GM12878 (cell line): ENCODE data around the gene ZNF841. TPM values are rescaled to one million over a fixed set of nuclear protein-coding genes. Genes with fewer than 3 reads are reported as not detected.
A peak's percentile ranks its signal among the peaks of the same experiment; 100 is the strongest.

Experiments used
- ATF7 ChIP-seq: fragments of 450-650 bp; IDR thresholded peaks from 2 replicates; pipeline ENCODE4 v1.6.1; 2016; ENCODE audit warnings: low read depth, mild to moderate bottlenecking
- CREB1 ChIP-seq: IDR thresholded peaks from 2 replicates; pipeline ENCODE4 v1.6.1; 2012; ENCODE audit warnings: low read depth, mild to moderate bottlenecking, inconsistent platforms
- DPF2 ChIP-seq: fragments of 450-650 bp; IDR thresholded peaks from 2 replicates; pipeline ENCODE4 v1.6.1; 2017; ENCODE audit warnings: mild to moderate bottlenecking
- FOXK2 ChIP-seq: fragments of 450-650 bp; IDR thresholded peaks from 2 replicates; pipeline ENCODE4 v1.6.1; 2017; ENCODE audit warnings: mild to moderate bottlenecking, moderate library complexity
- GATAD2B ChIP-seq: fragments of 450-650 bp; conservative IDR thresholded peaks from 2 replicates; pipeline ENCODE4 v1.6.1; 2017; ENCODE audit warnings: low read depth, mild to moderate bottlenecking, moderate library complexity
- HDGF ChIP-seq: fragments of 450-650 bp; IDR thresholded peaks from 2 replicates; pipeline ENCODE4 v1.6.1; 2016; ENCODE audit warnings: antibody characterized with exemption
- IKZF2 ChIP-seq, 2 experiments: fragments of 450-650 bp; IDR thresholded peaks; 2 replicates each; pipeline ENCODE4 v1.6.1; 2017; ENCODE audit warnings: mild to moderate bottlenecking in 2 of 2, moderate library complexity in 2 of 2
- KLF5 ChIP-seq: fragments of 450-650 bp; IDR thresholded peaks from 2 replicates; pipeline ENCODE4 v1.6.1; 2014; ENCODE audit warnings: mild to moderate bottlenecking; ENCODE audit not compliant: partially characterized antibody
- MEF2B ChIP-seq: fragments of 450-650 bp; IDR thresholded peaks from 2 replicates; pipeline ENCODE4 v1.6.1; 2018; ENCODE audit warnings: mild to moderate bottlenecking, moderate library complexity; ENCODE audit not compliant: partially characterized antibody, poor library complexity, severe bottlenecking
- MTA2 ChIP-seq: fragments of 450-650 bp; IDR thresholded peaks from 2 replicates; pipeline ENCODE4 v1.6.1; 2016; ENCODE audit warnings: low read depth, mild to moderate bottlenecking, moderate library complexity
- MTA3 ChIP-seq: IDR thresholded peaks from 2 replicates; pipeline ENCODE4 v1.6.1; 2012; ENCODE audit warnings: low read length, inconsistent platforms, borderline replicate concordance
- NFXL1 ChIP-seq: fragments of 450-650 bp; IDR thresholded peaks from 2 replicates; pipeline ENCODE4 v1.6.1; 2017; ENCODE audit warnings: antibody characterized with exemption, mild to moderate bottlenecking, borderline replicate concordance
- NR2C2 ChIP-seq: IDR thresholded peaks from 2 replicates; pipeline ENCODE4 v1.6.1; 2011; ENCODE audit warnings: borderline replicate concordance, low read depth; ENCODE audit not compliant: control insufficient read depth, insufficient read length
- POLR2A ChIP-seq: IDR thresholded peaks from 2 replicates; pipeline ENCODE4 v1.6.1; 2011; ENCODE audit warnings: low read depth, mild to moderate bottlenecking, low read length
- RELA ChIP-seq: fragments of 450-650 bp; IDR thresholded peaks from 2 replicates; pipeline ENCODE4 v1.8.0; 2014; ENCODE audit warnings: borderline replicate concordance; ENCODE audit not compliant: partially characterized antibody
- SMAD5 ChIP-seq: IDR thresholded peaks from 2 replicates; pipeline ENCODE4 v1.6.1; 2016; ENCODE audit warnings: antibody characterized with exemption, low read depth
- SREBF1 ChIP-seq: IDR thresholded peaks from 2 replicates; pipeline ENCODE4 v1.6.1; 2012; ENCODE audit warnings: mild to moderate bottlenecking, low read length
- SREBF2 ChIP-seq: IDR thresholded peaks from 2 replicates; pipeline ENCODE4 v1.6.1; 2012; ENCODE audit warnings: mild to moderate bottlenecking, low read length
- SUPT20H ChIP-seq: IDR thresholded peaks from 2 replicates; pipeline ENCODE4 v1.6.1; 2011; ENCODE audit warnings: low read depth, mild to moderate bottlenecking, low read length, moderate library complexity, borderline replicate concordance; ENCODE audit not compliant: control insufficient read depth
- TAF1 ChIP-seq: IDR thresholded peaks from 2 replicates; pipeline ENCODE4 v1.6.1; 2011; ENCODE audit warnings: mild to moderate bottlenecking, low read depth, low read length, borderline replicate concordance
- ZNF622 ChIP-seq: fragments of 450-650 bp; IDR thresholded peaks from 2 replicates; pipeline ENCODE4 v1.6.1; 2017; ENCODE audit warnings: mild to moderate bottlenecking, inconsistent platforms
- ZZZ3 ChIP-seq: IDR thresholded peaks from 2 replicates; pipeline ENCODE4 v1.6.1; 2011; ENCODE audit warnings: low read depth; ENCODE audit not compliant: control insufficient read depth, insufficient read length
- polyA plus RNA-seq, 11 experiments: library from polyadenylated mRNA; depleted of rRNA in 4 of 11; unstranded in 6 of 11; stranded (reverse) in 5 of 11; fragments of >200 nt; fragmentation: Nextera tagmentation in 4 of 11; fragmentation: Illumina TruSeq in 1 of 11; extraction: Ambion mirVana in 4 of 11; extraction: Trizol in 1 of 11; gene quantifications; 1 replicate in 1 of 11; 2 replicates in 10 of 11; pipeline versions ENCODE4 v1.2.1 to v1.2.3, GENCODE V29; 2011 to 2016; ENCODE audit warnings: inconsistent platforms in 2 of 11, missing spikeins in 2 of 11, low read depth in 1 of 11
- total RNA-seq, 4 experiments: library from RNA; depleted of rRNA in 3 of 4; stranded (reverse); fragments of >200 nt in 3 of 4; fragmentation: Illumina TruSeq in 1 of 4; extraction: Trizol in 1 of 4; gene quantifications; 2 replicates each; pipeline versions ENCODE4 v1.2.1 to v1.2.3, GENCODE V29; 2013 to 2021
- TF ChIP-seq, protein P1 (sequence below): IDR thresholded peaks from 2 replicates; pipeline ENCODE4 v1.6.1; 2011; ENCODE audit warnings: low read depth, mild to moderate bottlenecking, low read length, moderate library complexity, borderline replicate concordance; ENCODE audit errors: extremely low read depth
- TF ChIP-seq, protein P2 (sequence below): fragments of 450-650 bp; IDR thresholded peaks from 2 replicates; pipeline ENCODE4 v1.6.1; 2017; ENCODE audit warnings: mild to moderate bottlenecking
- TF ChIP-seq, protein P3 (sequence below): fragments of 450-650 bp; IDR thresholded peaks from 2 replicates; pipeline ENCODE4 v1.6.1; 2016; ENCODE audit warnings: mild to moderate bottlenecking
- TF ChIP-seq, protein P4 (sequence below): fragments of 450-650 bp; IDR thresholded peaks from 2 replicates; pipeline ENCODE4 v1.6.1; 2018; ENCODE audit warnings: borderline replicate concordance, mild to moderate bottlenecking; ENCODE audit not compliant: partially characterized antibody

The ZNF841 gene
- total and polyA plus RNA-seq, 10 of the 15 experiments (the other 5 are each of a cell fraction or from before 2014, with no cell fraction given): 1.4 to 15.0 (median 8.2) TPM

DNA sequence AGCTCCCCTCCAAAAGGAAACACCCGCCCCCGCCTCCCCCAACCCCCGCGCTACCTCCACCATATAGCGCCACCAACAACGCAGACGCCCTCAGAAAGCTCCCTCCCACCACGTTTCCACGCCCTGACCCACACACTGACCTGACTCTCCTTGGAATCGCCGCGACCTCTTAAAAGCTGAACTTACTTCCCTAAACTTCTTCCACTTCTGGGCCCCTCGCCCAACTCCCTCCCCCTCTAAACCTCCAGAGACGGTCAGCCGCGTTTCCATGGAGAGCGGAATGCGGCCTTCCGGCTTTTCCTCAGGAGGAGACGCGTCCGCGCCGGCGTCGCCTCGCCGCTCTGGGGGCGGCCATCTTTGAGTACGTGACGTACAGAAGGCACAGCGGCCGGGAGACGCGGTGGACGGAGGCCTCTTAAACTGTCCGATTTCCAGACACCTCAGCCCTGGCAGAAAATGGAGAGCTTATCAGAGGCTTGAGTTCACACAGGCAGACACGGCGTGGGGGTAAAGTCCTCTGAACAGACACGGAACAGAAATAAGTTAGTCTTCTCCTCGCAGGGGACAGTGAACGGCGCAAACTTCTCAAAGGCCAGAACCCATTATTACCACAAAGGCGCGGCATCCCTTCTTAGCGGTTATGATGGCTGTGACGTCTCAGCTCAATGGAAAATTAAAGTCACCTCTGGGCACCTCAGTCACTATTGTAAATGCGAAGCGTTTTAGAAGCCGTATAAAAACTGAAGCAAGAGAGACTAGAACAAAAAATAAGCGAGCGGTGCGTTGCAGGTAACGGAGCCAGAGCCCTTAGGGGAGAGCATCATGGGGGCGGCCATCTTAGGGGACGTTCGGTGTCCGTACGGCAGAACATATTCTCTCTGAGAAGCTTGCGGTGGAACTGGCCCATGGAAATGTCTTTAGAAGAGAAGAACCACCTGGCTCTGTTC is 46.7 kb downstream of the ZNF841 start, which contains the start of gene ZNF432 (continued):
- no peak for TF ChIP-seq NR2C2
- TF ChIP-seq, protein P1, sequence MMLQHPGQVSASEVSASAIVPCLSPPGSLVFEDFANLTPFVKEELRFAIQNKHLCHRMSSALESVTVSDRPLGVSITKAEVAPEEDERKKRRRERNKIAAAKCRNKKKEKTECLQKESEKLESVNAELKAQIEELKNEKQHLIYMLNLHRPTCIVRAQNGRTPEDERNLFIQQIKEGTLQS: no peak
- TF ChIP-seq, protein P2, sequence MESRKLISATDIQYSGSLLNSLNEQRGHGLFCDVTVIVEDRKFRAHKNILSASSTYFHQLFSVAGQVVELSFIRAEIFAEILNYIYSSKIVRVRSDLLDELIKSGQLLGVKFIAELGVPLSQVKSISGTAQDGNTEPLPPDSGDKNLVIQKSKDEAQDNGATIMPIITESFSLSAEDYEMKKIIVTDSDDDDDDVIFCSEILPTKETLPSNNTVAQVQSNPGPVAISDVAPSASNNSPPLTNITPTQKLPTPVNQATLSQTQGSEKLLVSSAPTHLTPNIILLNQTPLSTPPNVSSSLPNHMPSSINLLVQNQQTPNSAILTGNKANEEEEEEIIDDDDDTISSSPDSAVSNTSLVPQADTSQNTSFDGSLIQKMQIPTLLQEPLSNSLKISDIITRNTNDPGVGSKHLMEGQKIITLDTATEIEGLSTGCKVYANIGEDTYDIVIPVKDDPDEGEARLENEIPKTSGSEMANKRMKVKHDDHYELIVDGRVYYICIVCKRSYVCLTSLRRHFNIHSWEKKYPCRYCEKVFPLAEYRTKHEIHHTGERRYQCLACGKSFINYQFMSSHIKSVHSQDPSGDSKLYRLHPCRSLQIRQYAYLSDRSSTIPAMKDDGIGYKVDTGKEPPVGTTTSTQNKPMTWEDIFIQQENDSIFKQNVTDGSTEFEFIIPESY: no peak
- TF ChIP-seq ATF7: no peak; the same call in 1 of the 2 replicates
- TF ChIP-seq, protein P3, sequence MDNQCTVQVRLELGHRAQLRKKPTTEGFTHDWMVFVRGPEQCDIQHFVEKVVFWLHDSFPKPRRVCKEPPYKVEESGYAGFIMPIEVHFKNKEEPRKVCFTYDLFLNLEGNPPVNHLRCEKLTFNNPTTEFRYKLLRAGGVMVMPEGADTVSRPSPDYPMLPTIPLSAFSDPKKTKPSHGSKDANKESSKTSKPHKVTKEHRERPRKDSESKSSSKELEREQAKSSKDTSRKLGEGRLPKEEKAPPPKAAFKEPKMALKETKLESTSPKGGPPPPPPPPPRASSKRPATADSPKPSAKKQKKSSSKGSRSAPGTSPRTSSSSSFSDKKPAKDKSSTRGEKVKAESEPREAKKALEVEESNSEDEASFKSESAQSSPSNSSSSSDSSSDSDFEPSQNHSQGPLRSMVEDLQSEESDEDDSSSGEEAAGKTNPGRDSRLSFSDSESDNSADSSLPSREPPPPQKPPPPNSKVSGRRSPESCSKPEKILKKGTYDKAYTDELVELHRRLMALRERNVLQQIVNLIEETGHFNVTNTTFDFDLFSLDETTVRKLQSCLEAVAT: peak; percentile 80; the same call in 1 of the 2 replicates
- TF ChIP-seq, protein P4, sequence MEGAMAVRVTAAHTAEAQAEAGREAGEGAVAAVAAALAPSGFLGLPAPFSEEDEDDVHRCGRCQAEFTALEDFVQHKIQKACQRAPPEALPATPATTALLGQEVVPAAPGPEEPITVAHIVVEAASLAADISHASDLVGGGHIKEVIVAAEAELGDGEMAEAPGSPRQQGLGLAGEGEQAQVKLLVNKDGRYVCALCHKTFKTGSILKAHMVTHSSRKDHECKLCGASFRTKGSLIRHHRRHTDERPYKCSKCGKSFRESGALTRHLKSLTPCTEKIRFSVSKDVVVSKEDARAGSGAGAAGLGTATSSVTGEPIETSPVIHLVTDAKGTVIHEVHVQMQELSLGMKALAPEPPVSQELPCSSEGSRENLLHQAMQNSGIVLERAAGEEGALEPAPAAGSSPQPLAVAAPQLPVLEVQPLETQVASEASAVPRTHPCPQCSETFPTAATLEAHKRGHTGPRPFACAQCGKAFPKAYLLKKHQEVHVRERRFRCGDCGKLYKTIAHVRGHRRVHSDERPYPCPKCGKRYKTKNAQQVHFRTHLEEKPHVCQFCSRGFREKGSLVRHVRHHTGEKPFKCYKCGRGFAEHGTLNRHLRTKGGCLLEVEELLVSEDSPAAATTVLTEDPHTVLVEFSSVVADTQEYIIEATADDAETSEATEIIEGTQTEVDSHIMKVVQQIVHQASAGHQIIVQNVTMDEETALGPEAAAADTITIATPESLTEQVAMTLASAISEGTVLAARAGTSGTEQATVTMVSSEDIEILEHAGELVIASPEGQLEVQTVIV: peak; percentile 95
- TF ChIP-seq MTA3: no peak
- no peak for TF ChIP-seq SREBF1
- TF ChIP-seq SMAD5: no peak
- TF ChIP-seq KLF5: no peak
- no peak for TF ChIP-seq MTA2
- no peak for TF ChIP-seq FOXK2
- TF ChIP-seq GATAD2B: 0 out of 2 replicates have a peak, but pooled peaks have one; percentile 28
- peak; percentile 63 to 77 for TF ChIP-seq IKZF2 (IDR thresholded peaks at IDR 0.05)
- peak; percentile 86 for TF ChIP-seq POLR2A
- TF ChIP-seq ZZZ3: no peak
- no peak for TF ChIP-seq RELA
- TF ChIP-seq SREBF2: no peak
- TF ChIP-seq NFXL1: no peak
- TF ChIP-seq SUPT20H: no peak
- no peak for TF ChIP-seq TAF1
- peak; percentile 80 for TF ChIP-seq HDGF
- TF ChIP-seq MEF2B: peak; percentile 69
- no peak for TF ChIP-seq DPF2
- no peak for TF ChIP-seq ZNF622
- TF ChIP-seq CREB1: peak; percentile 86
